AG20443 (cell line): Measurements from ENCODE around the gene LDLRAD2.
A peak's percentile ranks its signal among the peaks of the same experiment; 100 is the strongest.
"Not testable (repeated sequence)": the region's sequence is repeated elsewhere in the genome, so short reads cannot be mapped to it uniquely, and the experiment has no call there.

ENCODE experiments used
- DNase-seq: peaks from one replicate; pipeline ENCODE4 v3.0.0; 2012; ENCODE audit warnings: low spot score, mixed read lengths

LDLRAD2 gene

GRCh38 chr1:21811875-21812305 is at the start of gene LDLRAD2:
Gene LDLRAD2, plus strand, starts transcription at chr1:21812265. Its CDS starts 187 bp downstream, at chr1:21812452.
- DNase-seq, result peak; percentile 57

- DNase-seq, result no peak
These were observed 48.8 kb upstream of the LDLRAD2 start for GRCh38 chr1:21763236-21763635.

- DNase-seq, result no peak
These were observed 48.2 kb upstream of the LDLRAD2 start for GRCh38 chr1:21763694-21764419.

- peak; percentile 83 for DNase-seq
These were observed 47.2 kb upstream of the LDLRAD2 start for GRCh38 chr1:21764615-21765423.

- DNase-seq, result no peak
These were observed 45.9 kb upstream of the LDLRAD2 start for GRCh38 chr1:21766210-21766609.

GRCh38 chr1:21767106-21767505 is 45.0 kb upstream of the LDLRAD2 start:
- DNase-seq, result not testable (repeated sequence)

- DNase-seq, result no peak
These were observed 41.9 kb upstream of the LDLRAD2 start for GRCh38 chr1:21770201-21770600.

GRCh38 chr1:21770602-21771001 is 41.5 kb upstream of the LDLRAD2 start:
- not testable (repeated sequence) for DNase-seq

GRCh38 chr1:21771672-21772071 is 40.4 kb upstream of the LDLRAD2 start:
- not testable (repeated sequence) for DNase-seq

GRCh38 chr1:21773585-21773984 is 38.5 kb upstream of the LDLRAD2 start:
- DNase-seq, result no peak

GRCh38 chr1:21774835-21775549 is 37.1 kb upstream of the LDLRAD2 start:
- DNase-seq, result no peak

GRCh38 chr1:21775550-21775914 is 36.5 kb upstream of the LDLRAD2 start:
- DNase-seq, result no peak

- DNase-seq, result no peak
These were observed 36.0 kb upstream of the LDLRAD2 start for GRCh38 chr1:21775985-21776562.

GRCh38 chr1:21776925-21777324 is 35.1 kb upstream of the LDLRAD2 start:
- DNase-seq, result not testable (repeated sequence)

- DNase-seq, result no peak
These were observed 33.7 kb upstream of the LDLRAD2 start for GRCh38 chr1:21778405-21778727.

- no peak for DNase-seq
These were observed 32.2 kb upstream of the LDLRAD2 start for GRCh38 chr1:21779613-21780521.

- peak; percentile 45 for DNase-seq
These were observed 30.2 kb upstream of the LDLRAD2 start for GRCh38 chr1:21781815-21782348.

GRCh38 chr1:21782349-21782867 is 29.7 kb upstream of the LDLRAD2 start:
- DNase-seq, result peak; percentile 38

- peak; percentile 98 for DNase-seq
These were observed 29.0 kb upstream of the LDLRAD2 start, which contains the start of gene USP48 for GRCh38 chr1:21782868-21783678. Gene USP48, minus strand, starts transcription at chr1:21783149. Its CDS starts 192 bp downstream, at chr1:21782957.
